A549 (cell line): ENCODE results near the gene STK26.

Experiments
- BHLHE40 ChIP-seq: IDR thresholded peaks from 2 replicates; pipeline ENCODE4 v1.6.1; 2012; ENCODE audit warnings: low read depth, low read length, inconsistent platforms
- EHMT2 ChIP-seq: fragments of 200-600 bp; sonication (generic); IDR thresholded peaks from 2 replicates; pipeline ENCODE4 v1.6.1; 2016; ENCODE audit warnings: antibody characterized with exemption, low read depth, mild to moderate bottlenecking, moderate library complexity
- EP300 ChIP-seq, 2 experiments: fragments of >200 bp; sonication (Bioruptor Twin); formaldehyde crosslinking; IDR thresholded peaks; 2 replicates in 1 of 2; 3 replicates in 1 of 2; pipeline ENCODE4 v1.6.1; 2016 to 2017
- MAFK ChIP-seq: fragments of 450-650 bp; IDR thresholded peaks from 2 replicates; pipeline ENCODE4 v1.6.1; 2014; ENCODE audit not compliant: partially characterized antibody
- MAX ChIP-seq: IDR thresholded peaks from 2 replicates; pipeline ENCODE4 v1.6.1; 2012
- MYC ChIP-seq: IDR thresholded peaks from 2 replicates; pipeline ENCODE4 v1.6.1; 2012; ENCODE audit warnings: mild to moderate bottlenecking, inconsistent platforms, low read length, improper control_type of control experiment, borderline replicate concordance
- POLR2A ChIP-seq: IDR thresholded peaks from 2 replicates; pipeline ENCODE4 v1.6.1; 2012; ENCODE audit warnings: mild to moderate bottlenecking, low read length
- RAD21 ChIP-seq, 2 experiments: fragments of >200 bp in 1 of 2; sonication (Bioruptor Twin) in 1 of 2; formaldehyde crosslinking in 1 of 2; IDR thresholded peaks in 1 of 2; conservative IDR thresholded peaks in 1 of 2; 2 replicates in 1 of 2; 3 replicates in 1 of 2; pipeline ENCODE4 v1.6.1; 2012 to 2018; ENCODE audit warnings: inconsistent platforms in 1 of 2
- RCOR1 ChIP-seq: fragments of 150-350 bp; IDR thresholded peaks from 2 replicates; pipeline ENCODE4 v1.6.1; 2014; ENCODE audit warnings: antibody characterized with exemption, low read length, low read depth
- USF2 ChIP-seq: fragments of 450-650 bp; IDR thresholded peaks from 2 replicates; pipeline ENCODE4 v1.6.1; 2014; ENCODE audit warnings: antibody characterized with exemption
- TF ChIP-seq, protein P1 (sequence below): fragments of >200 bp; sonication (Bioruptor Twin); formaldehyde crosslinking; IDR thresholded peaks from 3 replicates; pipeline ENCODE4 v1.5.1; 2016

DNA sequence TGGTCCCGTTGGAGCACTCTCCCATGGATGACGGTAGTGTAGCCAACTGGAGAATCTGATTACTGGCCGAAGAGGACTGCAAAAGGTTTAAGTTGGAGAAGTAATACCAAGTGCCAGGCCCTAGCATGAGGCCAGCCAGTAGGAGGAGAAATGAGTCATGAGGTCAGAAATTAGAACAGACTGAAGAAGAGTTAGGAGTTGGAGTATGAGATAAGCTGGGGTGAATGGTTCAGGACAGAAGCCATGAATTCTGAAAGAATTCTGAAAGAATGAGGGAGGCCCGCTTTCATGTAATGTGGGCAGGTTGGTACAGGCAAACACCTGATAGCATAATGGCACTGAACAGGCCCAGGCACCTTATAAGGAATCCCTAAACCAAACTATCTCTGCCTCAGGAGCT, 18.4 kb upstream of the STK26 start:
- TF ChIP-seq USF2: no peak
- TF ChIP-seq EP300 (IDR thresholded peaks at IDR 0.05): no peak
- TF ChIP-seq, protein P1, sequence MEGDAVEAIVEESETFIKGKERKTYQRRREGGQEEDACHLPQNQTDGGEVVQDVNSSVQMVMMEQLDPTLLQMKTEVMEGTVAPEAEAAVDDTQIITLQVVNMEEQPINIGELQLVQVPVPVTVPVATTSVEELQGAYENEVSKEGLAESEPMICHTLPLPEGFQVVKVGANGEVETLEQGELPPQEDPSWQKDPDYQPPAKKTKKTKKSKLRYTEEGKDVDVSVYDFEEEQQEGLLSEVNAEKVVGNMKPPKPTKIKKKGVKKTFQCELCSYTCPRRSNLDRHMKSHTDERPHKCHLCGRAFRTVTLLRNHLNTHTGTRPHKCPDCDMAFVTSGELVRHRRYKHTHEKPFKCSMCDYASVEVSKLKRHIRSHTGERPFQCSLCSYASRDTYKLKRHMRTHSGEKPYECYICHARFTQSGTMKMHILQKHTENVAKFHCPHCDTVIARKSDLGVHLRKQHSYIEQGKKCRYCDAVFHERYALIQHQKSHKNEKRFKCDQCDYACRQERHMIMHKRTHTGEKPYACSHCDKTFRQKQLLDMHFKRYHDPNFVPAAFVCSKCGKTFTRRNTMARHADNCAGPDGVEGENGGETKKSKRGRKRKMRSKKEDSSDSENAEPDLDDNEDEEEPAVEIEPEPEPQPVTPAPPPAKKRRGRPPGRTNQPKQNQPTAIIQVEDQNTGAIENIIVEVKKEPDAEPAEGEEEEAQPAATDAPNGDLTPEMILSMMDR: no peak
- TF ChIP-seq EHMT2: no peak
- TF ChIP-seq RAD21 (conservative IDR thresholded peaks at IDR 0.05 in 1 of 2, IDR thresholded peaks at IDR 0.05 in 1 of 2): no peak
- TF ChIP-seq MAFK: no peak
- no peak for TF ChIP-seq BHLHE40
- no peak for TF ChIP-seq POLR2A
- TF ChIP-seq RCOR1: no peak
- no peak for TF ChIP-seq MAX
- no peak for TF ChIP-seq MYC
